ENCODE measurements around the gene PRKG1. TPM values are rescaled to one million over a fixed set of nuclear protein-coding genes. Genes with fewer than 3 reads are reported as not detected.

The PRKG1 gene
- total RNA-seq, 1 donor: 19.5 TPM

- Histone ChIP-seq H3K9me3 (ENCODE audit: low read depth, low read length) (no peaks in the 10 kb centered on the region), H3K4me2 (ENCODE audit: insufficient read depth, low read length) (no peak overlapping the region), H2AFZ (ENCODE audit: low read length) (no peak overlapping the region), H3K27ac (ENCODE audit: low read depth, low read length) (no peak overlapping the region), H3K4me1 (ENCODE audit: insufficient read depth, low read length) (no peaks in the 10 kb centered on the region), H3K27me3 (ENCODE audit: insufficient read depth, low read length) (no peaks in the 10 kb centered on the region), H3K4me3 (ENCODE audit: insufficient read depth, low read length) (no peak overlapping the region), H4K20me1 (ENCODE audit: insufficient read depth, low read length) (no peaks in the 10 kb centered on the region), H3K79me2 (ENCODE audit: insufficient read depth, low read length) (no peaks in the 10 kb centered on the region), H3K36me3 (ENCODE audit: insufficient read depth, low read length) (no peaks in the 10 kb centered on the region)
- DNase-seq (ENCODE audit: insufficient read length, low spot score, missing footprints): no peak
- no peak for TF ChIP-seq CTCF (IDR thresholded peaks at IDR 0.05; ENCODE audit: extremely low read depth, low read depth, low read length)
Measured at GRCh38 chr10:51462076-51462779, 387.9 kb downstream of the PRKG1 start.

GRCh38 chr10:51468424-51468823 is 394.1 kb downstream of the PRKG1 start:
- Histone ChIP-seq H3K79me2 (ENCODE audit: insufficient read depth, low read length) (no peaks in the 10 kb centered on the region), H2AFZ (ENCODE audit: low read length) (no peak overlapping the region), H3K4me3 (ENCODE audit: insufficient read depth, low read length) (no peak overlapping the region), H3K36me3 (ENCODE audit: insufficient read depth, low read length) (no peaks in the 10 kb centered on the region), H3K27ac (ENCODE audit: low read depth, low read length) (no peak overlapping the region), H3K27me3 (ENCODE audit: insufficient read depth, low read length) (no peaks in the 10 kb centered on the region), H3K4me2 (ENCODE audit: insufficient read depth, low read length) (no peak overlapping the region), H3K9me3 (ENCODE audit: low read depth, low read length) (no peaks in the 10 kb centered on the region), H4K20me1 (ENCODE audit: insufficient read depth, low read length) (no peaks in the 10 kb centered on the region), H3K4me1 (ENCODE audit: insufficient read depth, low read length) (no peaks in the 10 kb centered on the region)
- TF ChIP-seq CTCF (IDR thresholded peaks at IDR 0.05; ENCODE audit: extremely low read depth, low read depth, low read length): no peak
- DNase-seq (ENCODE audit: insufficient read length, low spot score, missing footprints): no peak

GRCh38 chr10:51469686-51470085 is 395.4 kb downstream of the PRKG1 start:
- Histone ChIP-seq H3K4me1 (ENCODE audit: insufficient read depth, low read length) (no peaks in the 10 kb centered on the region), H3K4me3 (ENCODE audit: insufficient read depth, low read length) (no peak overlapping the region), H4K20me1 (ENCODE audit: insufficient read depth, low read length) (no peaks in the 10 kb centered on the region), H3K27me3 (ENCODE audit: insufficient read depth, low read length) (no peaks in the 10 kb centered on the region), H3K4me2 (ENCODE audit: insufficient read depth, low read length) (no peak overlapping the region), H3K9me3 (ENCODE audit: low read depth, low read length) (no peaks in the 10 kb centered on the region), H3K27ac (ENCODE audit: low read depth, low read length) (no peak overlapping the region), H3K36me3 (ENCODE audit: insufficient read depth, low read length) (no peaks in the 10 kb centered on the region), H3K79me2 (ENCODE audit: insufficient read depth, low read length) (no peaks in the 10 kb centered on the region), H2AFZ (ENCODE audit: low read length) (no peak overlapping the region)
- no peak for TF ChIP-seq CTCF (IDR thresholded peaks at IDR 0.05; ENCODE audit: extremely low read depth, low read depth, low read length)
- DNase-seq (ENCODE audit: insufficient read length, low spot score, missing footprints): no peak

DNA sequence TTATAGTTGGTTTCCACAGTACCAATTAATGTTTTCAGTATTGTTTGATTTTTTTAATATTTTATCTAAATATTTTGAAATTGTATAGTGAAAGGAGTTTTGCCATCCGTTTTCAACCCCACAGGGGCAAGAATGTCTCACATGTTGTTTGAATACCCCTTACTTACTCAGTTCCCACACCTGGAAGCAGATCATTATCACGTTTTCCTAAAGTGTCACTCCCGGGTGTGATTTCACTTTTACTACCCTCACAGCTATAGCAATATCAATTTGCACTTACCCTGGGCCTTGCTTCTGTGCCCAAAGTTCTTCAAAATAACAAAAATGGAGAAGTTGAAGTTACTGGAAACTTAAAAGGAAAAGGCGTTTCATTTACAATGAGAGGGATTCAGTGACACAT is 397.0 kb downstream of the PRKG1 start:
- no peak overlapping the region for H3K4me3 ChIP-seq (ENCODE audit: insufficient read depth, low read length)
- no peaks in the 10 kb centered on the region for H3K9me3 ChIP-seq (ENCODE audit: low read depth, low read length)
- DNase-seq (ENCODE audit: insufficient read length, low spot score, missing footprints): no peak
- no peaks in the 10 kb centered on the region for H3K4me1 ChIP-seq (ENCODE audit: insufficient read depth, low read length)
- H2AFZ ChIP-seq (ENCODE audit: low read length): no peak overlapping the region
- H3K27me3 ChIP-seq (ENCODE audit: insufficient read depth, low read length): no peaks in the 10 kb centered on the region
- no peak overlapping the region for H3K27ac ChIP-seq (ENCODE audit: low read depth, low read length)
- H4K20me1 ChIP-seq (ENCODE audit: insufficient read depth, low read length): no peaks in the 10 kb centered on the region
- H3K4me2 ChIP-seq (ENCODE audit: insufficient read depth, low read length): no peak overlapping the region
- H3K79me2 ChIP-seq (ENCODE audit: insufficient read depth, low read length): no peaks in the 10 kb centered on the region
- no peaks in the 10 kb centered on the region for H3K36me3 ChIP-seq (ENCODE audit: insufficient read depth, low read length)
- no peak for TF ChIP-seq CTCF (IDR thresholded peaks at IDR 0.05; ENCODE audit: extremely low read depth, low read depth, low read length)
